PFSK-1 (cell line): Measurements from ENCODE around the gene ACACA.

Experiments
- POLR2AphosphoS5 ChIP-seq: IDR thresholded peaks from 2 replicates; pipeline ENCODE4 v1.6.1; 2012; ENCODE audit warnings: low read depth, mild to moderate bottlenecking, control low read depth, low read length, moderate library complexity
- TAF1 ChIP-seq: IDR thresholded peaks from 2 replicates; pipeline ENCODE4 v1.6.1; 2012; ENCODE audit warnings: low read length, control low read depth, borderline replicate concordance; ENCODE audit not compliant: insufficient read depth
- TF ChIP-seq, protein P1 (sequence below), 2 experiments: IDR thresholded peaks; 2 replicates each; pipeline versions ENCODE4 v1.6.1 to v1.8.0; 2011 to 2012; ENCODE audit warnings: low read depth in 2 of 2, low read length in 2 of 2, control low read depth in 1 of 2, inconsistent platforms in 1 of 2, mild to moderate bottlenecking in 1 of 2, moderate library complexity in 1 of 2; ENCODE audit not compliant: insufficient read depth in 1 of 2

GRCh38 chr17:37051381-37051780, 355.3 kb downstream of the ACACA start:
- TF ChIP-seq, protein P1, sequence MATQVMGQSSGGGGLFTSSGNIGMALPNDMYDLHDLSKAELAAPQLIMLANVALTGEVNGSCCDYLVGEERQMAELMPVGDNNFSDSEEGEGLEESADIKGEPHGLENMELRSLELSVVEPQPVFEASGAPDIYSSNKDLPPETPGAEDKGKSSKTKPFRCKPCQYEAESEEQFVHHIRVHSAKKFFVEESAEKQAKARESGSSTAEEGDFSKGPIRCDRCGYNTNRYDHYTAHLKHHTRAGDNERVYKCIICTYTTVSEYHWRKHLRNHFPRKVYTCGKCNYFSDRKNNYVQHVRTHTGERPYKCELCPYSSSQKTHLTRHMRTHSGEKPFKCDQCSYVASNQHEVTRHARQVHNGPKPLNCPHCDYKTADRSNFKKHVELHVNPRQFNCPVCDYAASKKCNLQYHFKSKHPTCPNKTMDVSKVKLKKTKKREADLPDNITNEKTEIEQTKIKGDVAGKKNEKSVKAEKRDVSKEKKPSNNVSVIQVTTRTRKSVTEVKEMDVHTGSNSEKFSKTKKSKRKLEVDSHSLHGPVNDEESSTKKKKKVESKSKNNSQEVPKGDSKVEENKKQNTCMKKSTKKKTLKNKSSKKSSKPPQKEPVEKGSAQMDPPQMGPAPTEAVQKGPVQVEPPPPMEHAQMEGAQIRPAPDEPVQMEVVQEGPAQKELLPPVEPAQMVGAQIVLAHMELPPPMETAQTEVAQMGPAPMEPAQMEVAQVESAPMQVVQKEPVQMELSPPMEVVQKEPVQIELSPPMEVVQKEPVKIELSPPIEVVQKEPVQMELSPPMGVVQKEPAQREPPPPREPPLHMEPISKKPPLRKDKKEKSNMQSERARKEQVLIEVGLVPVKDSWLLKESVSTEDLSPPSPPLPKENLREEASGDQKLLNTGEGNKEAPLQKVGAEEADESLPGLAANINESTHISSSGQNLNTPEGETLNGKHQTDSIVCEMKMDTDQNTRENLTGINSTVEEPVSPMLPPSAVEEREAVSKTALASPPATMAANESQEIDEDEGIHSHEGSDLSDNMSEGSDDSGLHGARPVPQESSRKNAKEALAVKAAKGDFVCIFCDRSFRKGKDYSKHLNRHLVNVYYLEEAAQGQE (IDR thresholded peaks at IDR 0.05; ENCODE audit: insufficient read depth in 1 of 2, low read depth in 2 of 2, low read length in 2 of 2) = no peak
- no peak for TF ChIP-seq TAF1
- TF ChIP-seq POLR2AphosphoS5 = no peak
